HG02642 (cell line): ENCODE data around the gene TMEM138.

Experiments used
- ATAC-seq: cut with Tn5 transposase; IDR thresholded peaks from one replicate; pipeline ENCODE4 v1.9.1; 2021; ENCODE audit warnings: mild to moderate bottlenecking; ENCODE audit not compliant: unreplicated experiment, poor library complexity

The TMEM138 gene

GRCh38 chr11:61403658-61404057, 41.5 kb downstream of the TMEM138 start:
- ATAC-seq: no peak

GRCh38 chr11:61404103-61404502, 41.9 kb downstream of the TMEM138 start:
- ATAC-seq: no peak

- no peak for ATAC-seq
These were observed 42.5 kb downstream of the TMEM138 start for GRCh38 chr11:61404641-61405040.

GRCh38 chr11:61406067-61406466, 43.9 kb downstream of the TMEM138 start:
- ATAC-seq: no peak

GRCh38 chr11:61406991-61407728, 45.0 kb downstream of the TMEM138 start:
- no peak for ATAC-seq

- no peak for ATAC-seq
These were observed 49.4 kb downstream of the TMEM138 start for GRCh38 chr11:61411589-61411988.

- ATAC-seq: no peak
These were observed 51.3 kb downstream of the TMEM138 start for GRCh38 chr11:61413496-61413895.

GRCh38 chr11:61414547-61414946, 52.4 kb downstream of the TMEM138 start:
- no peak for ATAC-seq

- no peak for ATAC-seq
These were observed 53.2 kb downstream of the TMEM138 start for GRCh38 chr11:61415381-61415780.

GRCh38 chr11:61416941-61417340, 54.8 kb downstream of the TMEM138 start:
- ATAC-seq: no peak

- no peak for ATAC-seq
These were observed 55.5 kb downstream of the TMEM138 start for GRCh38 chr11:61417670-61418069.

- no peak for ATAC-seq
These were observed 56.0 kb downstream of the TMEM138 start for GRCh38 chr11:61418136-61418535.
